GM21619 (cell line): ENCODE data around the gene ALG8.
"Not testable (repeated sequence)": the region's sequence is repeated elsewhere in the genome, so short reads cannot be mapped to it uniquely, and the experiment has no call there.

ENCODE experiments used
- ATAC-seq: cut with Tn5 transposase; IDR thresholded peaks from one replicate; pipeline ENCODE4 v1.9.1; 2021; ENCODE audit not compliant: unreplicated experiment

ALG8 gene

GRCh38 chr11:78076733-78077403 is 62.6 kb downstream of the ALG8 start:
- no peak for ATAC-seq

- no peak for ATAC-seq
Observed at GRCh38 chr11:78074756-78075155, 64.7 kb downstream of the ALG8 start.

GRCh38 chr11:78072455-78072854 is 67.0 kb downstream of the ALG8 start:
- ATAC-seq, result no peak

GRCh38 chr11:78071717-78072116 is 67.7 kb downstream of the ALG8 start:
- no peak for ATAC-seq

- no peak for ATAC-seq
Observed at GRCh38 chr11:78070621-78071020, 68.8 kb downstream of the ALG8 start.

GRCh38 chr11:78069465-78069864 is 70.0 kb downstream of the ALG8 start:
- no peak for ATAC-seq

GRCh38 chr11:78067704-78068103 is 71.7 kb downstream of the ALG8 start:
- ATAC-seq, result no peak

- ATAC-seq, result no peak
Observed at GRCh38 chr11:78066471-78066870, 73.0 kb downstream of the ALG8 start.

- ATAC-seq, result no peak
Observed at GRCh38 chr11:78065203-78065602, 74.2 kb downstream of the ALG8 start.

GRCh38 chr11:78063440-78064181 is 75.8 kb downstream of the ALG8 start, which contains the start of gene THRSP:
Gene THRSP, plus strand, starts transcription at chr11:78063861. Its CDS starts 21 bp downstream, at chr11:78063882.
- no peak for ATAC-seq

GRCh38 chr11:78062671-78063070 is 76.8 kb downstream of the ALG8 start:
- no peak for ATAC-seq

- no peak for ATAC-seq
Observed at GRCh38 chr11:78061921-78062311, 77.5 kb downstream of the ALG8 start.

GRCh38 chr11:78061088-78061920 is 78.1 kb downstream of the ALG8 start:
- no peak for ATAC-seq

- ATAC-seq, result no peak
Observed at GRCh38 chr11:78060533-78060932, 78.9 kb downstream of the ALG8 start.

- ATAC-seq, result not testable (repeated sequence)
Observed at GRCh38 chr11:78059749-78060328, 79.6 kb downstream of the ALG8 start.

GRCh38 chr11:78057462-78058055 is 81.9 kb downstream of the ALG8 start:
- ATAC-seq, result no peak

- no peak for ATAC-seq
Observed at GRCh38 chr11:78056093-78056492, 83.3 kb downstream of the ALG8 start.

GRCh38 chr11:78054971-78055370 is 84.5 kb downstream of the ALG8 start:
- ATAC-seq, result no peak

- no peak for ATAC-seq
Observed at GRCh38 chr11:78050964-78051831, 88.2 kb downstream of the ALG8 start.
